Thoracic aorta (tissue), 2 donors: ENCODE data around the gene CCNT2. TPM values are rescaled to one million over a fixed set of nuclear protein-coding genes. Genes with fewer than 3 reads are reported as not detected.
"Not testable (repeated sequence)": the region's sequence is repeated elsewhere in the genome, so short reads cannot be mapped to it uniquely, and the experiment has no call there.

Experiments used
- ATAC-seq: fragments of 150-250 bp; one replicate; pipeline ENCODE4 v1.8.0; 2017; ENCODE audit warnings: low read depth; ENCODE audit not compliant: insufficient number of reproducible peaks, low FRiP score
- DNase-seq: peaks from one replicate; pipeline ENCODE4 v3.0.0-alpha.2; 2020; ENCODE audit warnings: low spot score
- H3K27ac ChIP-seq, 2 donors: fragments of 200-600 bp; sonication (generic); 1 replicate in 1 of 2; 2 replicates in 1 of 2; pipeline ENCODE4 v1.5.1; 2016; ENCODE audit warnings: mild to moderate bottlenecking in 2 of 2, moderate library complexity in 2 of 2
- H3K27me3 ChIP-seq: fragments of 200-600 bp; sonication (generic); replicated peaks from 2 replicates; pipeline ENCODE4 v1.6.0; 2016; ENCODE audit warnings: mild to moderate bottlenecking; ENCODE audit not compliant: insufficient read depth
- H3K36me3 ChIP-seq: fragments of 200-600 bp; sonication (generic); one replicate; pipeline ENCODE4 v1.5.1; 2016
- H3K4me1 ChIP-seq, 2 donors: fragments of 200-600 bp; sonication (generic); 1 replicate in 1 of 2; 2 replicates in 1 of 2; pipeline versions ENCODE4 v1.5.1 to v1.6.0; 2016; ENCODE audit warnings: low read depth in 2 of 2, mild to moderate bottlenecking in 1 of 2; ENCODE audit not compliant: control insufficient read depth in 1 of 2
- H3K4me3 ChIP-seq: fragments of 200-600 bp; sonication (generic); 2 replicates; pipeline ENCODE4 v1.5.1; 2016; ENCODE audit warnings: mild to moderate bottlenecking
- H3K9me3 ChIP-seq: fragments of 200-600 bp; sonication (generic); 2 replicates; pipeline ENCODE4 v1.5.1; 2016
- total RNA-seq, 2 donors: library from RNA; depleted of rRNA; stranded (reverse); fragments of >200 nt; gene quantifications; one replicate each; pipeline versions ENCODE4 v1.1.0 to v1.2.3, GENCODE V29; 2016
- TF ChIP-seq, protein P1 (sequence below): fragments of 200-600 bp; sonication (generic); IDR thresholded peaks from one replicate; pipeline ENCODE4 v1.5.1; 2019; ENCODE audit warnings: antibody characterized with exemption

Gene CCNT2
- total RNA-seq, 2 donors from 2014 or later: 49.6 to 52.4 TPM

- H3K36me3 ChIP-seq: no peaks in the 10 kb centered on the region
- TF ChIP-seq, protein P1, sequence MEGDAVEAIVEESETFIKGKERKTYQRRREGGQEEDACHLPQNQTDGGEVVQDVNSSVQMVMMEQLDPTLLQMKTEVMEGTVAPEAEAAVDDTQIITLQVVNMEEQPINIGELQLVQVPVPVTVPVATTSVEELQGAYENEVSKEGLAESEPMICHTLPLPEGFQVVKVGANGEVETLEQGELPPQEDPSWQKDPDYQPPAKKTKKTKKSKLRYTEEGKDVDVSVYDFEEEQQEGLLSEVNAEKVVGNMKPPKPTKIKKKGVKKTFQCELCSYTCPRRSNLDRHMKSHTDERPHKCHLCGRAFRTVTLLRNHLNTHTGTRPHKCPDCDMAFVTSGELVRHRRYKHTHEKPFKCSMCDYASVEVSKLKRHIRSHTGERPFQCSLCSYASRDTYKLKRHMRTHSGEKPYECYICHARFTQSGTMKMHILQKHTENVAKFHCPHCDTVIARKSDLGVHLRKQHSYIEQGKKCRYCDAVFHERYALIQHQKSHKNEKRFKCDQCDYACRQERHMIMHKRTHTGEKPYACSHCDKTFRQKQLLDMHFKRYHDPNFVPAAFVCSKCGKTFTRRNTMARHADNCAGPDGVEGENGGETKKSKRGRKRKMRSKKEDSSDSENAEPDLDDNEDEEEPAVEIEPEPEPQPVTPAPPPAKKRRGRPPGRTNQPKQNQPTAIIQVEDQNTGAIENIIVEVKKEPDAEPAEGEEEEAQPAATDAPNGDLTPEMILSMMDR: no peak
- H3K4me3 ChIP-seq: no peak overlapping the region
- H3K4me1 ChIP-seq: no peaks in the 10 kb centered on the region
- DNase-seq: no peak
- H3K27ac ChIP-seq: no peak overlapping the region
- no peak for ATAC-seq
- no peaks in the 10 kb centered on the region for H3K27me3 ChIP-seq
- H3K9me3 ChIP-seq: peaks cover 10% of the 10 kb centered on the region
Observed at GRCh38 chr2:134976074-134976702, 57.6 kb downstream of the CCNT2 start.

DNA sequence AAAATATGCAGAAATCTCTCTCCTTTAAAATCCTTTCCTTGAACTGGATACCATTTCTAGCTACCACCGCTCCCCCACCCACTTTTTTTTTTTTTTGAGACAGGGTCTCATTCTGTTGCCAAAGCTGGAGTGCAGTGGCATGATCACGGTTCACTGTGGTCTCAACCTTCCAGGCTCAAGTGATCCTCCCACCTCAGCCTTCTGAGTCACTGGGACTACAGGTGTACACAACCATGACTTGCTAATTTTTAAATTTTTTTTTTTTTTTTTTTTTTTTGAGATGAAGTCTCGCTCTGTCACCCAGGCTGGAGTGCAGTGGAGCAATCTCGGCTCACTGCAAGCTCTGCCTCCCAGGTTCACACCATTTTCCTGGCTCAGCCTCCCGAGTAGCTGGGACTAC, 58.5 kb downstream of the CCNT2 start:
- not testable (repeated sequence) for H3K27ac ChIP-seq, H3K36me3 ChIP-seq, H3K4me1 ChIP-seq, H3K4me3 ChIP-seq, DNase-seq, ATAC-seq, H3K27me3 ChIP-seq
- H3K9me3 ChIP-seq: peaks cover 10% of the 10 kb centered on the region

DNA sequence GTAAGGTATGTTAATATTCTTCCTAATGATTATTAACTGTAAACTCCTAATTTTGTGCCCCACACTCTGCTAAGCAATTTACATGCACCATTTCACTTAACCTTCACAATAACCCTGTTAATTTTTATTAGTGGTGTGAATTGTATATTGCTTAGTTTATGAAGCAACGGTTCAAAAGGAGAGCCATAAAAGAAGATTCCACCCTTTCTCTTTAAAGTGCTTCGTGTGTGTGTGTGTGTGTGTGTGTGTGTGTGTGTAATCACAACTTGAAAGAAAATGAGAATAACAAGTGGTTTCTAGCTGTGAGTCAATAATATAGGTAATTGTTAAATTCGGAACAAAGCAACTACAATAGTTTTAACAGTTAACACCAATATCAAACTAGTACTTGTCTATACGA, 60.6 kb downstream of the CCNT2 start:
- TF ChIP-seq, protein P1: no peak
- Histone ChIP-seq H3K27me3 (no peaks in the 10 kb centered on the region), H3K36me3 (no peaks in the 10 kb centered on the region), H3K4me1 (no peaks in the 10 kb centered on the region), H3K27ac (no peak overlapping the region), H3K9me3 (peaks cover 4% of the 10 kb centered on the region), H3K4me3 (no peak overlapping the region)
- DNase-seq (no peak), ATAC-seq (no peak)

DNA sequence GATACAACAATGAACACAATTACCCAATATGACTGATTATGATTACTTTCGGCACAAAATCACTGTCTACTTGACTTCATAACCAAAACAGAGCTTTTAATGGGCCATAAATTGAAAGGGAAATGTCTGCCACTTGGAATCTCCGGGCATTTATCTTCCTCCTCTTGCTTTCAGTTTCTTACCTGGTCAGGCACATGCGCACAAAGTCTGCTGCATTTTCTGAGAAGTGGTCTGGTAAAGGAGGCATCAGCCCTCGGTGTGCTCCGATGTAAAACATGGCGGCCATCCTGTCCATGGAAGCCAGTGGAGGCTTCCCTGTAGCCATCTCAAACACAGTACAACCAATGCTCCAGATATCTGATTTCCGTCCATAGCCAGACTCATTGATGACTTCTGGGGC, 62.0 kb downstream of the CCNT2 start:
- no peak overlapping the region for H3K27ac ChIP-seq
- H3K4me3 ChIP-seq: no peak overlapping the region
- no peaks in the 10 kb centered on the region for H3K9me3 ChIP-seq
- H3K27me3 ChIP-seq: no peaks in the 10 kb centered on the region
- TF ChIP-seq, protein P1: no peak
- no peaks in the 10 kb centered on the region for H3K4me1 ChIP-seq
- ATAC-seq (no peak), DNase-seq (no peak)
- H3K36me3 ChIP-seq: no peaks in the 10 kb centered on the region

- Histone ChIP-seq H3K27me3 (no peaks in the 10 kb centered on the region), H3K27ac (no peak overlapping the region), H3K4me3 (no peak overlapping the region), H3K9me3 (no peaks in the 10 kb centered on the region), H3K4me1 (no peaks in the 10 kb centered on the region), H3K36me3 (no peaks in the 10 kb centered on the region)
- DNase-seq: no peak
- no peak for ATAC-seq
- TF ChIP-seq, protein P1: no peak
Observed at GRCh38 chr2:134982603-134983002, 64.0 kb downstream of the CCNT2 start.

DNA sequence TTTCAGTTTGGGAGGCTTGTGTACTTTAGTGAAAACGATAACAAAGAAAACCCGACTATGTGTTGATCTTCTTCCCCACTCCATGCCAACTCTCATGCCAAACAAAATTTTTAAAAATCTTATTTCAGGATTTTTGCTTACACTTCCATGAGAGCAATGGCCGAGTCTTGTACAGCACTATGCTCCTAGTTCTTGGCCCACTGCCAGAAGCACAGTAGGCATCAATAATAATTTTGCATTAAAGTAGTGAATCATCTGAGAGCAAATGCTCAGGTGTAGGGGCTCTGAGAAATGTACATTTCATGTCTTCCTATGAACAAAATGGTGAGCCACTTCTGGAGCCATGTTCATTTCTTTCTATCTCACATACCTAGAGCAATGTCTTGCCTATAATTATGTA, 66.4 kb downstream of the CCNT2 start:
- Histone ChIP-seq H3K9me3 (no peaks in the 10 kb centered on the region), H3K27ac (no peak overlapping the region), H3K36me3 (no peaks in the 10 kb centered on the region), H3K4me3 (no peak overlapping the region), H3K27me3 (no peaks in the 10 kb centered on the region), H3K4me1 (no peaks in the 10 kb centered on the region)
- no peak for ATAC-seq
- TF ChIP-seq, protein P1: no peak
- no peak for DNase-seq
